HepG2 (cell line): ENCODE measurements around the gene LLGL2. TPM values are rescaled to one million over a fixed set of nuclear protein-coding genes. Genes with fewer than 3 reads are reported as not detected.

ENCODE experiments used
- ASH2L ChIP-seq: fragments of 300-600, 200-600 bp; sonication (generic); IDR thresholded peaks from 2 replicates; pipeline ENCODE4 v1.7.0; 2017; ENCODE audit warnings: low read depth, mild to moderate bottlenecking, moderate library complexity, mixed read lengths, low read length; ENCODE audit not compliant: insufficient read length
- CC2D1A ChIP-seq: sonication (generic); formaldehyde crosslinking; IDR thresholded peaks from 2 replicates; pipeline ENCODE4 v1.8.1; 2023; ENCODE audit warnings: mild to moderate bottlenecking, missing genetic modification reagents
- CHCHD3 ChIP-seq: sonication (generic); formaldehyde crosslinking; IDR thresholded peaks from 2 replicates; pipeline ENCODE4 v1.8.0; 2022; ENCODE audit warnings: mild to moderate bottlenecking, missing genetic modification reagents, moderate library complexity
- DDIT3 ChIP-seq: sonication (generic); formaldehyde crosslinking; IDR thresholded peaks from 2 replicates; pipeline ENCODE4 v1.4.0; 2020; ENCODE audit warnings: mild to moderate bottlenecking, missing genetic modification reagents
- FOXA1 ChIP-seq, 2 experiments: fragments of 450-650 bp in 1 of 2; sonication (generic) in 1 of 2; formaldehyde crosslinking in 1 of 2; IDR thresholded peaks; 2 replicates each; pipeline versions ENCODE4 v1.4.0 to v1.6.1; 2016 to 2020; ENCODE audit warnings: missing genetic modification reagents in 1 of 2
- HIC2 ChIP-seq: sonication (generic); formaldehyde crosslinking; IDR thresholded peaks from 2 replicates; pipeline ENCODE4 v1.9.0; 2022; ENCODE audit warnings: low read depth, missing genetic modification reagents
- HNF4G ChIP-seq, 2 experiments: sonication (generic) in 1 of 2; formaldehyde crosslinking in 1 of 2; IDR thresholded peaks; 2 replicates each; pipeline versions ENCODE4 v1.4.0 to v1.6.1; 2011 to 2020; ENCODE audit warnings: borderline replicate concordance in 2 of 2, low read depth in 2 of 2, mild to moderate bottlenecking in 2 of 2, low read length in 1 of 2, missing genetic modification reagents in 1 of 2, moderate library complexity in 1 of 2
- KDM2A ChIP-seq: sonication (generic); formaldehyde crosslinking; IDR thresholded peaks from 2 replicates; pipeline ENCODE4 v1.4.0; 2020; ENCODE audit warnings: low read depth, missing genetic modification reagents, borderline replicate concordance
- MIXL1 ChIP-seq: IDR thresholded peaks from 2 replicates; pipeline ENCODE4 v1.6.1; 2016
- NFYB ChIP-seq: sonication (generic); formaldehyde crosslinking; IDR thresholded peaks from 2 replicates; pipeline ENCODE4 v1.4.0; 2020; ENCODE audit warnings: missing genetic modification reagents
- TBX3 ChIP-seq: fragments of 450-650 bp; IDR thresholded peaks from 2 replicates; pipeline ENCODE4 v1.6.1; 2017; ENCODE audit warnings: antibody characterized with exemption, mild to moderate bottlenecking, inconsistent platforms, borderline replicate concordance
- TCF12 ChIP-seq, 2 experiments: fragments of 450-650 bp in 1 of 2; sonication (generic) in 1 of 2; formaldehyde crosslinking in 1 of 2; IDR thresholded peaks; 2 replicates each; pipeline versions ENCODE4 v1.6.1 to v1.8.0; 2017 to 2022; ENCODE audit warnings: antibody characterized with exemption in 1 of 2, mild to moderate bottlenecking in 1 of 2, missing genetic modification reagents in 1 of 2, moderate library complexity in 1 of 2
- TIGD3 ChIP-seq: sonication (generic); formaldehyde crosslinking; IDR thresholded peaks from 2 replicates; pipeline ENCODE4 v1.5.1; 2020; ENCODE audit warnings: mild to moderate bottlenecking, missing genetic modification reagents, borderline replicate concordance
- TOPORS ChIP-seq: sonication (generic); formaldehyde crosslinking; IDR thresholded peaks from 2 replicates; pipeline ENCODE4 v1.8.0; 2023; ENCODE audit warnings: mild to moderate bottlenecking, missing genetic modification reagents
- YEATS4 ChIP-seq: sonication (generic); formaldehyde crosslinking; IDR thresholded peaks from 2 replicates; pipeline ENCODE4 v1.4.0; 2020; ENCODE audit warnings: missing genetic modification reagents, borderline replicate concordance
- ZNF12 ChIP-seq: sonication (generic); formaldehyde crosslinking; IDR thresholded peaks from 2 replicates; pipeline ENCODE4 v1.5.0; 2020; ENCODE audit warnings: missing genetic modification reagents
- ZNF18 ChIP-seq: sonication (generic); formaldehyde crosslinking; IDR thresholded peaks from 2 replicates; pipeline ENCODE4 v1.8.0; 2022; ENCODE audit warnings: mild to moderate bottlenecking, missing genetic modification reagents; ENCODE audit not compliant: insufficient replicate concordance
- ZNF207 ChIP-seq: fragments of 450-650 bp; IDR thresholded peaks from 2 replicates; pipeline ENCODE4 v1.6.1; 2016; ENCODE audit warnings: antibody characterized with exemption, borderline replicate concordance
- ZNF280B ChIP-seq: sonication (generic); formaldehyde crosslinking; IDR thresholded peaks from 2 replicates; pipeline ENCODE4 v1.5.0; 2020; ENCODE audit warnings: missing genetic modification reagents, mild to moderate bottlenecking, borderline replicate concordance
- ZNF543 ChIP-seq: sonication (generic); formaldehyde crosslinking; IDR thresholded peaks from 2 replicates; pipeline ENCODE4 v1.4.0; 2020; ENCODE audit warnings: mild to moderate bottlenecking, missing genetic modification reagents
- ZNF652 ChIP-seq: IDR thresholded peaks from 2 replicates; pipeline ENCODE4 v1.6.1; 2016; ENCODE audit warnings: low read depth, borderline replicate concordance
- ZNF703 ChIP-seq: sonication (generic); formaldehyde crosslinking; IDR thresholded peaks from 2 replicates; pipeline ENCODE4 v1.5.1; 2020; ENCODE audit warnings: missing genetic modification reagents, mild to moderate bottlenecking, moderate library complexity, borderline replicate concordance
- ZNF776 ChIP-seq: sonication (generic); formaldehyde crosslinking; IDR thresholded peaks from 2 replicates; pipeline ENCODE4 v1.4.0; 2020; ENCODE audit warnings: mild to moderate bottlenecking, missing genetic modification reagents
- polyA plus RNA-seq, 8 experiments: library from polyadenylated mRNA; depleted of rRNA in 3 of 8; stranded (reverse) in 7 of 8; unstranded in 1 of 8; fragments of >200 nt; fragmentation: Illumina TruSeq in 4 of 8; extraction: Trizol in 4 of 8; gene quantifications; 2 replicates each; pipeline versions ENCODE4 v1.2.1 to v1.2.3, GENCODE V29; 2011 to 2016; ENCODE audit warnings: low read depth in 4 of 8, missing spikeins in 1 of 8, mixed read lengths in 1 of 8; ENCODE audit not compliant: insufficient read depth in 1 of 8
- total RNA-seq, 5 experiments: library from RNA; depleted of rRNA; stranded (reverse); fragments of >200 nt; fragmentation: Illumina TruSeq; extraction: Trizol; gene quantifications; 2 replicates each; pipeline ENCODE4 v1.2.3, GENCODE V29; 2016; ENCODE audit warnings: low read depth in 1 of 5

LLGL2 gene
- total and polyA plus RNA-seq, 2 of the 13 experiments (the other 11 are each of a cell fraction or from before 2014, with no cell fraction given) = 83.0 to 86.7 TPM

- TF ChIP-seq HIC2 (CRISPR knock-in tag) = no peak
- no peak for TF ChIP-seq TBX3
- no peak for TF ChIP-seq KDM2A
- no peak for TF ChIP-seq TOPORS (CRISPR knock-in tag)
- no peak for TF ChIP-seq YEATS4 (CRISPR knock-in tag)
- TF ChIP-seq HNF4G (IDR thresholded peaks at IDR 0.05; ENCODE audit: borderline replicate concordance, low read depth, low read length) = no peak
- TF ChIP-seq HNF4G (CRISPR knock-in tag; IDR thresholded peaks at IDR 0.05; ENCODE audit: borderline replicate concordance, low read depth) = no peak
- TF ChIP-seq ZNF12 = no peak
- no peak for TF ChIP-seq ZNF543 (CRISPR knock-in tag)
- no peak for TF ChIP-seq TIGD3
- TF ChIP-seq ZNF652 (CRISPR knock-in tag) = no peak
- no peak for TF ChIP-seq CHCHD3 (CRISPR knock-in tag)
- peak; percentile 56; the same call in 1 of the 2 replicates for TF ChIP-seq ZNF776
- TF ChIP-seq TCF12 (IDR thresholded peaks at IDR 0.05) = no peak
- TF ChIP-seq TCF12 (CRISPR knock-in tag; IDR thresholded peaks at IDR 0.05) = 0 out of 2 replicates have a peak, but pooled peaks have one; percentile 55
- no peak for TF ChIP-seq ASH2L
- no peak for TF ChIP-seq FOXA1 (IDR thresholded peaks at IDR 0.05)
- TF ChIP-seq FOXA1 (CRISPR knock-in tag; IDR thresholded peaks at IDR 0.05) = no peak
- no peak for TF ChIP-seq NFYB (CRISPR knock-in tag)
- no peak for TF ChIP-seq ZNF280B (CRISPR knock-in tag)
- TF ChIP-seq MIXL1 (CRISPR knock-in tag) = no peak
- no peak for TF ChIP-seq ZNF207
- no peak for TF ChIP-seq ZNF18 (CRISPR knock-in tag)
- no peak for TF ChIP-seq CC2D1A (CRISPR knock-in tag)
- TF ChIP-seq ZNF703 (CRISPR knock-in tag) = peak; percentile 48; the same call in 1 of the 2 replicates
- no peak for TF ChIP-seq DDIT3
Observed at GRCh38 chr17:75588596-75589011, 63.1 kb downstream of the LLGL2 start (continued).
